Measurements from ENCODE around the gene HAPLN2. TPM values are rescaled to one million over a fixed set of nuclear protein-coding genes. Genes with fewer than 3 reads are reported as not detected.

The HAPLN2 gene
- total RNA-seq, 1 experiment from 2014 or later: 0.21 TPM

DNA sequence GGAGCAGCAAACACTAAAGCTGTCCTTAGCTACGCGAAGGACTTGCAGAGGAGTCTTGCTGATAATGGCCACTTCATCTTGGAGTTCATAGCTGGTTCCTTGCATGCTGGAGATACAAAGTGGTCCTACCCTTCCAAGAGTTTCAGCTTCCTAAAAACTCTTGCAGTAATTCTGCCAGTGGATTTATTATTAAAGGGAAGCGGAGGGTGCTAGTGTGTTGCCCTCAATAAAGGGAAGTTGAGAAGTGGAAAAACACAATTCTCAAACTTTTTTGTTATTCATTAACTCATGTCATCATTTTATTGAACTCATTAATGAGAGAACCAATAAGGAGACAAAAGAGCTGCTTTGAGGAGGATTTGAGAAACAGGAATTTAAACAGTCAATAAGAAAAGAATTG is 6.5 kb upstream of the HAPLN2 start:
- Histone ChIP-seq H3K36me3 (ENCODE audit: control insufficient read depth, insufficient read depth, low read length) (no peaks in the 10 kb centered on the region), H3K9me3 (ENCODE audit: control insufficient read depth, insufficient read depth, low read depth, low read length) (no peaks in the 10 kb centered on the region), H3K4me3 (ENCODE audit: low read depth in 2 of 2, low read length in 2 of 2) (no peak overlapping the region), H3K4me1 (ENCODE audit: control insufficient read depth, insufficient read depth, low read length) (peaks cover 9% of the 10 kb centered on the region), H3K27me3 (ENCODE audit: control insufficient read depth, insufficient read depth, low read length) (no peaks in the 10 kb centered on the region), H3K27ac (ENCODE audit: low read length) (no peak overlapping the region)
- POLR2A ChIA-PET: interaction anchor here (0.6 kb wide), 1 partner anchor 167 kb away, joined by 4 read pairs; no protein-coding TSS in a partner anchor
- intact Hi-C loops (cut with micrococcal nuclease; ENCODE audit: unreplicated experiment) (no loop called here), in situ Hi-C loops (cut with HindIII; ENCODE audit: low pct_unique_long_range_greater_than_20kb, low sequenced_read_pairs) (no loop called here)
- CTCF ChIA-PET: interaction anchor here (0.6 to 1.4 kb wide), 4 partner anchors 11 to 92 kb away, joined by 3 to 10 read pairs (median 4); no protein-coding TSS in a partner anchor
- no peak for ATAC-seq
- BruUV-seq (replicated peaks): no TSS peak
- no peak for DNase-seq (ENCODE audit: low read depth, low spot score)
- TF ChIP-seq SIN3A (IDR thresholded peaks at IDR 0.05; ENCODE audit: borderline replicate concordance, insufficient read depth, low read depth, low read length) (no peak), TCF7L2 (IDR thresholded peaks at IDR 0.05; ENCODE audit: low read depth, low read length) (no peak), CTCF (IDR thresholded peaks at IDR 0.05) (no peak), POLR2AphosphoS5 (IDR thresholded peaks at IDR 0.05; ENCODE audit: low read depth, low read length) (no peak)
- TF ChIP-seq, protein P1, sequence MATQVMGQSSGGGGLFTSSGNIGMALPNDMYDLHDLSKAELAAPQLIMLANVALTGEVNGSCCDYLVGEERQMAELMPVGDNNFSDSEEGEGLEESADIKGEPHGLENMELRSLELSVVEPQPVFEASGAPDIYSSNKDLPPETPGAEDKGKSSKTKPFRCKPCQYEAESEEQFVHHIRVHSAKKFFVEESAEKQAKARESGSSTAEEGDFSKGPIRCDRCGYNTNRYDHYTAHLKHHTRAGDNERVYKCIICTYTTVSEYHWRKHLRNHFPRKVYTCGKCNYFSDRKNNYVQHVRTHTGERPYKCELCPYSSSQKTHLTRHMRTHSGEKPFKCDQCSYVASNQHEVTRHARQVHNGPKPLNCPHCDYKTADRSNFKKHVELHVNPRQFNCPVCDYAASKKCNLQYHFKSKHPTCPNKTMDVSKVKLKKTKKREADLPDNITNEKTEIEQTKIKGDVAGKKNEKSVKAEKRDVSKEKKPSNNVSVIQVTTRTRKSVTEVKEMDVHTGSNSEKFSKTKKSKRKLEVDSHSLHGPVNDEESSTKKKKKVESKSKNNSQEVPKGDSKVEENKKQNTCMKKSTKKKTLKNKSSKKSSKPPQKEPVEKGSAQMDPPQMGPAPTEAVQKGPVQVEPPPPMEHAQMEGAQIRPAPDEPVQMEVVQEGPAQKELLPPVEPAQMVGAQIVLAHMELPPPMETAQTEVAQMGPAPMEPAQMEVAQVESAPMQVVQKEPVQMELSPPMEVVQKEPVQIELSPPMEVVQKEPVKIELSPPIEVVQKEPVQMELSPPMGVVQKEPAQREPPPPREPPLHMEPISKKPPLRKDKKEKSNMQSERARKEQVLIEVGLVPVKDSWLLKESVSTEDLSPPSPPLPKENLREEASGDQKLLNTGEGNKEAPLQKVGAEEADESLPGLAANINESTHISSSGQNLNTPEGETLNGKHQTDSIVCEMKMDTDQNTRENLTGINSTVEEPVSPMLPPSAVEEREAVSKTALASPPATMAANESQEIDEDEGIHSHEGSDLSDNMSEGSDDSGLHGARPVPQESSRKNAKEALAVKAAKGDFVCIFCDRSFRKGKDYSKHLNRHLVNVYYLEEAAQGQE (IDR thresholded peaks at IDR 0.05; ENCODE audit: insufficient read depth in 1 of 2, low read depth in 2 of 2, low read length in 1 of 2): no peak

DNA sequence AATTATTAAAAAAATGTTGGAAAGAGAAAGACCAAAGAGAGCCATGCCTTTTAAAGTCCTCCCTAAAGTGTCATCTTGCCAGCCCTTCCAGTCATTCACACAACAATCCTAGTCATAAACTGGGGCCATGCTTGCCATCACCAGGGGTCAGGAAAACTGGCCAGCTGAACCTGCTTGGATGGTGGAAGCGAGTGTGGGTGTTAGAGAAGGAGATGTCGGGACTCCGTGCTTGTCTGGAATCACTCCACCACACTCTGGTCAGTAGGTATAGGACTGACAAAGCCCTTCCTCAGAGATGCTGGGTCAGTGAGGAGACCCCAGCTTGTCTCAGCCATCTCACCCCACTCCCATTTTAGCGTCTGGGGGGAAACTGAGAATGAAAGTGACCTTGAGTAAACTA is 3.3 kb upstream of the HAPLN2 start:
- ChIA-PET CTCF (no interaction called here), POLR2A (no interaction called here)
- Histone ChIP-seq H3K4me3 (ENCODE audit: low read depth in 2 of 2, low read length in 2 of 2) (peak overlapping the region in 1 of 2 experiments; percentile 6; a peak in 1 of 4 replicates), H3K4me1 (ENCODE audit: control insufficient read depth, insufficient read depth, low read length) (peaks cover 4% of the 10 kb centered on the region), H3K27ac (ENCODE audit: low read length) (no peak overlapping the region), H3K9me3 (ENCODE audit: control insufficient read depth, insufficient read depth, low read depth, low read length) (no peaks in the 10 kb centered on the region), H3K36me3 (ENCODE audit: control insufficient read depth, insufficient read depth, low read length) (no peaks in the 10 kb centered on the region), H3K27me3 (ENCODE audit: control insufficient read depth, insufficient read depth, low read length) (no peaks in the 10 kb centered on the region)
- ATAC-seq (no peak), DNase-seq (ENCODE audit: low read depth, low spot score) (no peak)
- in situ Hi-C loops (cut with HindIII; ENCODE audit: low pct_unique_long_range_greater_than_20kb, low sequenced_read_pairs) (no loop called here), intact Hi-C loops (cut with micrococcal nuclease; ENCODE audit: unreplicated experiment) (no loop called here)
- BruUV-seq (replicated peaks): no TSS peak
- TF ChIP-seq, protein P1 (IDR thresholded peaks at IDR 0.05; ENCODE audit: insufficient read depth in 1 of 2, low read depth in 2 of 2, low read length in 1 of 2): no peak
- TF ChIP-seq TCF7L2 (IDR thresholded peaks at IDR 0.05; ENCODE audit: low read depth, low read length) (no peak), CTCF (IDR thresholded peaks at IDR 0.05) (no peak), POLR2AphosphoS5 (IDR thresholded peaks at IDR 0.05; ENCODE audit: low read depth, low read length) (no peak), SIN3A (IDR thresholded peaks at IDR 0.05; ENCODE audit: borderline replicate concordance, insufficient read depth, low read depth, low read length) (no peak)
